HepG2 (cell line): ENCODE results near the gene ARAP3. TPM values are rescaled to one million over a fixed set of nuclear protein-coding genes. Genes with fewer than 3 reads are reported as not detected.

Experiments
- ZNF274 ChIP-seq: sonication (generic); formaldehyde crosslinking; IDR thresholded peaks from 2 replicates; pipeline ENCODE4 v1.5.1; 2020; ENCODE audit warnings: mild to moderate bottlenecking, missing genetic modification reagents
- polyA plus RNA-seq, 8 experiments: library from polyadenylated mRNA; depleted of rRNA in 3 of 8; stranded (reverse) in 7 of 8; unstranded in 1 of 8; fragments of >200 nt; fragmentation: Illumina TruSeq in 4 of 8; extraction: Trizol in 4 of 8; gene quantifications; 2 replicates each; pipeline versions ENCODE4 v1.2.1 to v1.2.3, GENCODE V29; 2011 to 2016; ENCODE audit warnings: low read depth in 4 of 8, missing spikeins in 1 of 8, mixed read lengths in 1 of 8; ENCODE audit not compliant: insufficient read depth in 1 of 8
- total RNA-seq, 5 experiments: library from RNA; depleted of rRNA; stranded (reverse); fragments of >200 nt; fragmentation: Illumina TruSeq; extraction: Trizol; gene quantifications; 2 replicates each; pipeline ENCODE4 v1.2.3, GENCODE V29; 2016; ENCODE audit warnings: low read depth in 1 of 5
- TF ChIP-seq, protein P1 (sequence below): sonication (generic); formaldehyde crosslinking; IDR thresholded peaks from 2 replicates; pipeline ENCODE4 v1.5.0; 2020; ENCODE audit warnings: mild to moderate bottlenecking, missing genetic modification reagents, borderline replicate concordance
- TF ChIP-seq, protein P2 (sequence below): sonication (generic); formaldehyde crosslinking; IDR thresholded peaks from 2 replicates; pipeline ENCODE4 v1.4.0; 2020; ENCODE audit warnings: missing genetic modification reagents, mild to moderate bottlenecking, borderline replicate concordance

Gene ARAP3
- total and polyA plus RNA-seq, 2 of the 13 experiments (the other 11 are each of a cell fraction or from before 2014, with no cell fraction given): 0.25 TPM; not detected in 1

DNA sequence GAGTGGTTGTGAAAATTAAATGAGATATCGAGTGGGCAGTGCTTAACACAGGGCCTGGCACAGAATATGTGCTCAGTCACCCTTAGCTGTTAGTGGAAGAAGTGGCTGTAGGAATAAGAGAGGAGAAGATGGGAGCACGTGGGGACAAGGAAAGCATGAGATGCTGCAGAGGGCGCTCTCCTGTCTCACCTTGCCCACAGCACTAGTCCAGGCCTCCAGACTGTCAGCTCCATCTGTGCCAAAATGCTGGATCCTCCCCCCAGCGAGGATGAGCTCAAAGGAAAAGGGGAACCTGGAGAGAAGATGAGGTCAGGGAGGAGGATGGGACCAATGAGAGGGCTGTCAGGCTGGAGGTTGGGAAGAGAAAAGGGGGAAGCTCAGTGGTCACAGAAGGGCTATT, 12.5 kb downstream of the ARAP3 start (continued):
- TF ChIP-seq, protein P1, sequence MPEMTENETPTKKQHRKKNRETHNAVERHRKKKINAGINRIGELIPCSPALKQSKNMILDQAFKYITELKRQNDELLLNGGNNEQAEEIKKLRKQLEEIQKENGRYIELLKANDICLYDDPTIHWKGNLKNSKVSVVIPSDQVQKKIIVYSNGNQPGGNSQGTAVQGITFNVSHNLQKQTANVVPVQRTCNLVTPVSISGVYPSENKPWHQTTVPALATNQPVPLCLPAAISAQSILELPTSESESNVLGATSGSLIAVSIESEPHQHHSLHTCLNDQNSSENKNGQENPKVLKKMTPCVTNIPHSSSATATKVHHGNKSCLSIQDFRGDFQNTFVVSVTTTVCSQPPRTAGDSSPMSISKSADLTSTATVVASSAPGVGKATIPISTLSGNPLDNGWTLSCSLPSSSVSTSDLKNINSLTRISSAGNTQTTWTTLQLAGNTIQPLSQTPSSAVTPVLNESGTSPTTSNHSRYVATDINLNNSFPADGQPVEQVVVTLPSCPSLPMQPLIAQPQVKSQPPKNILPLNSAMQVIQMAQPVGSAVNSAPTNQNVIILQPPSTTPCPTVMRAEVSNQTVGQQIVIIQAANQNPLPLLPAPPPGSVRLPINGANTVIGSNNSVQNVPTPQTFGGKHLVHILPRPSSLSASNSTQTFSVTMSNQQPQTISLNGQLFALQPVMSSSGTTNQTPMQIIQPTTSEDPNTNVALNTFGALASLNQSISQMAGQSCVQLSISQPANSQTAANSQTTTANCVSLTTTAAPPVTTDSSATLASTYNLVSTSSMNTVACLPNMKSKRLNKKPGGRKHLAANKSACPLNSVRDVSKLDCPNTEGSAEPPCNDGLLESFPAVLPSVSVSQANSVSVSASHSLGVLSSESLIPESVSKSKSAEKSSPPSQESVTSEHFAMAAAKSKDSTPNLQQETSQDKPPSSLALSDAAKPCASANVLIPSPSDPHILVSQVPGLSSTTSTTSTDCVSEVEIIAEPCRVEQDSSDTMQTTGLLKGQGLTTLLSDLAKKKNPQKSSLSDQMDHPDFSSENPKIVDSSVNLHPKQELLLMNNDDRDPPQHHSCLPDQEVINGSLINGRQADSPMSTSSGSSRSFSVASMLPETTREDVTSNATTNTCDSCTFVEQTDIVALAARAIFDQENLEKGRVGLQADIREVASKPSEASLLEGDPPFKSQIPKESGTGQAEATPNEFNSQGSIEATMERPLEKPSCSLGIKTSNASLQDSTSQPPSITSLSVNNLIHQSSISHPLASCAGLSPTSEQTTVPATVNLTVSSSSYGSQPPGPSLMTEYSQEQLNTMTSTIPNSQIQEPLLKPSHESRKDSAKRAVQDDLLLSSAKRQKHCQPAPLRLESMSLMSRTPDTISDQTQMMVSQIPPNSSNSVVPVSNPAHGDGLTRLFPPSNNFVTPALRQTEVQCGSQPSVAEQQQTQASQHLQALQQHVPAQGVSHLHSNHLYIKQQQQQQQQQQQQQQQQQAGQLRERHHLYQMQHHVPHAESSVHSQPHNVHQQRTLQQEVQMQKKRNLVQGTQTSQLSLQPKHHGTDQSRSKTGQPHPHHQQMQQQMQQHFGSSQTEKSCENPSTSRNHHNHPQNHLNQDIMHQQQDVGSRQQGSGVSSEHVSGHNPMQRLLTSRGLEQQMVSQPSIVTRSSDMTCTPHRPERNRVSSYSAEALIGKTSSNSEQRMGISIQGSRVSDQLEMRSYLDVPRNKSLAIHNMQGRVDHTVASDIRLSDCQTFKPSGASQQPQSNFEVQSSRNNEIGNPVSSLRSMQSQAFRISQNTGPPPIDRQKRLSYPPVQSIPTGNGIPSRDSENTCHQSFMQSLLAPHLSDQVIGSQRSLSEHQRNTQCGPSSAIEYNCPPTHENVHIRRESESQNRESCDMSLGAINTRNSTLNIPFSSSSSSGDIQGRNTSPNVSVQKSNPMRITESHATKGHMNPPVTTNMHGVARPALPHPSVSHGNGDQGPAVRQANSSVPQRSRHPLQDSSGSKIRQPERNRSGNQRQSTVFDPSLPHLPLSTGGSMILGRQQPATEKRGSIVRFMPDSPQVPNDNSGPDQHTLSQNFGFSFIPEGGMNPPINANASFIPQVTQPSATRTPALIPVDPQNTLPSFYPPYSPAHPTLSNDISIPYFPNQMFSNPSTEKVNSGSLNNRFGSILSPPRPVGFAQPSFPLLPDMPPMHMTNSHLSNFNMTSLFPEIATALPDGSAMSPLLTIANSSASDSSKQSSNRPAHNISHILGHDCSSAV (CRISPR knock-in tag): no peak
- TF ChIP-seq ZNF274 (CRISPR knock-in tag): no peak
- TF ChIP-seq, protein P2, sequence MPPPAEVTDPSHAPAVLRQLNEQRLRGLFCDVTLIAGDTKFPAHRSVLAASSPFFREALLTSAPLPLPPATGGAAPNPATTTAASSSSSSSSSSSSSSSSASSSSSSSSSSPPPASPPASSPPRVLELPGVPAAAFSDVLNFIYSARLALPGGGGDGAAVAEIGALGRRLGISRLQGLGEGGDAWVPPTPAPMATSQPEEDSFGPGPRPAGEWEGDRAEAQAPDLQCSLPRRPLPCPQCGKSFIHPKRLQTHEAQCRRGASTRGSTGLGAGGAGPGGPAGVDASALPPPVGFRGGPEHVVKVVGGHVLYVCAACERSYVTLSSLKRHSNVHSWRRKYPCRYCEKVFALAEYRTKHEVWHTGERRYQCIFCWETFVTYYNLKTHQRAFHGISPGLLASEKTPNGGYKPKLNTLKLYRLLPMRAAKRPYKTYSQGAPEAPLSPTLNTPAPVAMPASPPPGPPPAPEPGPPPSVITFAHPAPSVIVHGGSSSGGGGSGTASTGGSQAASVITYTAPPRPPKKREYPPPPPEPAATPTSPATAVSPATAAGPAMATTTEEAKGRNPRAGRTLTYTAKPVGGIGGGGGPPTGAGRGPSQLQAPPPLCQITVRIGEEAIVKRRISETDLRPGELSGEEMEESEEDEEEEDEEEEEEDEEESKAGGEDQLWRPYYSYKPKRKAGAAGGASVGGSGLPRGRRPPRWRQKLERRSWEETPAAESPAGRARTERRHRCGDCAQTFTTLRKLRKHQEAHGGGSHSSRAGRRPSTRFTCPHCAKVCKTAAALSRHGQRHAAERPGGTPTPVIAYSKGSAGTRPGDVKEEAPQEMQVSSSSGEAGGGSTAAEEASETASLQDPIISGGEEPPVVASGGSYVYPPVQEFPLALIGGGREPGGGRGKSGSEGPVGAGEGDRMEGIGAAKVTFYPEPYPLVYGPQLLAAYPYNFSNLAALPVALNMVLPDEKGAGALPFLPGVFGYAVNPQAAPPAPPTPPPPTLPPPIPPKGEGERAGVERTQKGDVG (CRISPR knock-in tag): no peak
